Endothelial cell of umbilical vein (primary cell): Measurements from ENCODE around the gene EFHD2.

ENCODE experiments used
- CTCF ChIP-seq, 2 donors: IDR thresholded peaks; 1 replicate in 1 of 2; 2 replicates in 1 of 2; pipeline ENCODE4 v1.5.1; 2011; ENCODE audit warnings: low read length in 2 of 2, mild to moderate bottlenecking in 2 of 2, moderate library complexity in 2 of 2, control low read depth in 1 of 2, inconsistent platforms in 1 of 2, low read depth in 1 of 2; ENCODE audit not compliant: insufficient read depth in 1 of 2; ENCODE audit errors: extremely low read depth in 1 of 2
- EZH2 ChIP-seq: IDR thresholded peaks from 2 replicates; pipeline ENCODE4 v1.6.1; 2012; ENCODE audit warnings: borderline replicate concordance, low read depth, mild to moderate bottlenecking, moderate library complexity, low read length, inconsistent platforms; ENCODE audit not compliant: severe bottlenecking
- FOS ChIP-seq: IDR thresholded peaks from 2 replicates; pipeline ENCODE4 v1.6.1; 2011; ENCODE audit warnings: mild to moderate bottlenecking, low read length, moderate library complexity, borderline replicate concordance; ENCODE audit not compliant: insufficient read depth
- GATA2 ChIP-seq: IDR thresholded peaks from 2 replicates; pipeline ENCODE4 v1.7.0; 2011; ENCODE audit warnings: low read depth, mild to moderate bottlenecking, moderate library complexity, mixed read lengths, low read length; ENCODE audit not compliant: insufficient read length, insufficient read depth
- JUN ChIP-seq: IDR thresholded peaks from 2 replicates; pipeline ENCODE4 v1.6.1; 2011; ENCODE audit warnings: borderline replicate concordance, low read depth; ENCODE audit not compliant: insufficient read length, insufficient read depth
- MAX ChIP-seq: IDR thresholded peaks from 2 replicates; pipeline ENCODE4 v1.6.1; 2011; ENCODE audit not compliant: insufficient read depth, insufficient read length
- MYC ChIP-seq: IDR thresholded peaks from one replicate; pipeline ENCODE4 v1.6.1; 2011; ENCODE audit warnings: mild to moderate bottlenecking, low read depth, low read length
- POLR2A ChIP-seq: IDR thresholded peaks from 2 replicates; pipeline ENCODE4 v1.6.1; 2012; ENCODE audit warnings: low read depth, mild to moderate bottlenecking, control low read depth, low read length
- POLR2AphosphoS5 ChIP-seq: IDR thresholded peaks from 2 replicates; pipeline ENCODE4 v1.6.1; 2012; ENCODE audit warnings: low read depth, mild to moderate bottlenecking, control low read depth, low read length, moderate library complexity; ENCODE audit not compliant: insufficient read depth

GRCh38 chr1:15444468-15445389, 35.0 kb downstream of the EFHD2 start:
- no peak for TF ChIP-seq CTCF (IDR thresholded peaks at IDR 0.05; ENCODE audit: extremely low read depth in 1 of 2, insufficient read depth in 1 of 2, low read depth in 1 of 2, low read length in 2 of 2)
- no peak for TF ChIP-seq POLR2A
- TF ChIP-seq MYC = no peak
- TF ChIP-seq EZH2 = no peak
- TF ChIP-seq POLR2AphosphoS5 = no peak
- no peak for TF ChIP-seq MAX
- TF ChIP-seq JUN = no peak
- TF ChIP-seq GATA2 = no peak
- no peak for TF ChIP-seq FOS
